NK-92 treated with Interleukin-12 subunit alpha and Interleukin-12 subunit beta, amount 100 ng/mL, for 24 hours (cell line): ENCODE results near the gene WNT7B.

ENCODE experiments used
- DNase-seq: peaks from one replicate; lab custom pipeline; 2025; lab: John Stamatoyannopoulos, UW

WNT7B gene

GRCh38 chr22:45906946-45907345 is 70.0 kb downstream of the WNT7B start:
- no peak for DNase-seq

DNA sequence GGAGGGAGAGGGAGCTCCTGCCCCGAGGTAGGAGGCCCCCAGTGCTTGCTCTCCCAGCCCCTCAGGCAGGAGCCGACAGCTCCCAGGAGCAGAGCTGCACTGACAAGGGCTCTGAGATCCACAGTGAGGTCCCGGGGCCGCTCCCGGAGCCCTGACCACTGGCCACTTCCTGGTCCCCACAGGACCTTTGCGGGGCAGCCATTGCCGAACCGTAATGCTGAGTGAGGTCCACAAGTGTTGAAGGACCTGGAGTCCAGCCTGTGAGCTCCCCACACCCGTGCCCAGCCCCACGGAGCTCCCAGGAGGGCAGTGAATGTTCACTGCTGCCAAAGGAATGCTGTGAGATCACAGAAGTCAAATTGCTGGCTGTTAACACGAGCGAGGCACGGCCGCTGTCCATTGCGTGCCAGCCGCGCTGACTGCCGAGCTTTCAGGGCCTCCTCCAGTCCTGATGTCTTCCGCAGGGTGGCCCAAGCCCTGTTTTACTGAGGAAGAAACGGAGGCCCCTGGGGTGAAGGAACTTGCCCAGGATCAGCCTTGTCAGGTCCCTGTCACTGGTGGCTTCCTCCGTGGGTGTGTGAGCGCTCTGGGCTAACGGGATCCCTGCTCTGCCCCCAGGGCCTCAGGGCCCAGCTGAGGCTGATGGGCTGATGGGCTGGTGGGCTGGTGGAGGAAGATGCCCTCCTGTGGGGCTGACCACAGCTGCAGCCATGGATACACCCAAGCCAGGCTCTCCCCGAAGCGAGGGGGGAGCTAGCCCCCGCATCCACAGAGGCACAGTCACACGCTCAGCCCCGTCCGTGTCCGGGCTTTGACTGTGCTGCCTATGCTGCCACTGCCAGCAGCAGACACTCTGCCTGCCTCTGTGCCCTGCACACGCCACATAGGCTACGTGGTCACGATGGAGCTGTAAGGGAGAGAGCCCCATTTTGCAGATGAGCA is 70.8 kb downstream of the WNT7B start:
- no peak for DNase-seq

DNA sequence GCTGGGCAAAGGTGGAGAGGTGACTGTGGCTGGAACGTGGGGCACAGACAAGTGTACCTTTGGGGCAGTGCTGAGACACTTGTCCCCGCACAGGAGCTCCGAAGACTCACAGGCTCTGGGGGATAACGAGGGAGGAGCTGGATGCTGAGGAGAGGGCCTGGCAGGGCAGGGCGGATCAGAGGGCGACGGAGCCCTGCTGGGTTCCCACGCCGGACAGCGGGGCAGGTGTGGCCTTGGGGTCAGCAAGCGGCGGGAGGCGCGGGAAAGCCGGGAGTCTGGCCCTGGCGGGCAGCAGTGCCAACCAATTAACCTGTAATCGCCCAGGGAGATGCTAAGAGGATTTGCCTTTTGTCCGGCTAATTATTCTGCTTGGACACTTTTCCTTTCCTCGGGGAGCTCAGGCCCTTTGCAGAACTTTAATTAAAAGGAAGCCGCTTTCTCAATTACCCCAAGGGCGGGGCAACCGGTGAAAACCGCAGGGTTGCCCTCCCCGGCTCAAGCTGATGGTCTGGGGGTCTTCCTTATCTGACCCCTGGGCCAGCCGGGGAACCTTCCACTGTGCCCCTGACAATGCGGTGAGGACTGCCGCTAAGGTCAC is 71.5 kb downstream of the WNT7B start:
- no peak for DNase-seq

GRCh38 chr22:45904236-45904635 is 72.7 kb downstream of the WNT7B start:
- DNase-seq, result no peak

DNA sequence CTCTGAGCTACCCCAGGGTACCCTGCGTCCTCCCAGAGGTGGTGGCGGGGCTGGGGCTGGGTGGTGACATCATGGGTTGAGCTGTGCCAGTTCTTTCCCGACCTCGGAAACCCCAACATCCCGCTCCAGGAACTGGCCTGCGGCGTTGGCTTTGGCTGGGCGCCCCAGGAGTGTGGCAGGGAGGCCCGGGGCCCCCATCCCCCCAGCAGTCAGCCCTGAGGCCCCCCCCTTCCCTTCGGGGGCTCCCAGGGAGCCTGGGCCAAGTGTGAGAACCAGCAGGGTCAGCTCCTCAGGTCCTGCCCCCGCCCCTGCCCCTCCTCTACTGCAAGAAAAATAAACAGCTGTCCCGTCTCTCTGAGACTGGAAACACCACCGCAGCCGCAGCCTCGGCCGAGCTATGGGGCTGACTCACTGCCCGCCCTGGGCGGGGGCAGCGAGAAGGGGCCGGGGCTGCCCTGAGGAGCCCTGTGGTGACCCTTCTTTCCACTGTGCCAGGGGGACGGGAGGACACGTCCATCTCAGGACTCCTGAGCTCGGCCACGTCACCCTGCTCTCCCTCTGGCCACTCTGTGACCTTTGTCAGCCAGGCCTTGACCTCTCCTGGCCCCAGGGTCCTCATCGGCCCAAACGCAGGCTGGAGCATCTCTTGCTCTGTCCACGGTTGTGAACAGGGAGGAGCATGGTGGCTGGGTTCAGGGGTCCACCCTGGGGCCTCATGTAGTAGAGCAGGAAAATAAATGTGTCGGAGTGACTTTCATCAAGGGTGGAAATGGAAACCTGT is 73.4 kb downstream of the WNT7B start:
- DNase-seq, result no peak

DNA sequence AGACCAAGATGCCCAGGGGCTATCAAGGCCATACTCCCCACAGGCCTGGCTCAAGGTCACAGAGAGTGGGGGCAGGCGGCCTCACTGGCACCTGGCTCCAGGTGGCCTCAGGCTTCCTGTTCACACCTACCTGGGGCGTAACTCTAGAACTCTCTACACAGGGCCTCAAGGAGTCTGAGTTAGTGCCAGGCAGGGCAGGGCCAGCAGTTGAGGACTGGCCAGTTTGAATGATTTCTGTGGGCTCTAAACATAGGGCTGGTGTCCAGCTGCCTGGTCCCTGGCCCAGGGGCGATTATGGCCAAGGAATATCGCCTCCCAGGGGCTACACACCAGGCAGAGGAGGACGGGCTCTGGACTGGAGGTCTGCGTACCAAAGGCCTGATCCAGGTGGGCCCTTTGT is 79.2 kb downstream of the WNT7B start:
- DNase-seq, result no peak

DNA sequence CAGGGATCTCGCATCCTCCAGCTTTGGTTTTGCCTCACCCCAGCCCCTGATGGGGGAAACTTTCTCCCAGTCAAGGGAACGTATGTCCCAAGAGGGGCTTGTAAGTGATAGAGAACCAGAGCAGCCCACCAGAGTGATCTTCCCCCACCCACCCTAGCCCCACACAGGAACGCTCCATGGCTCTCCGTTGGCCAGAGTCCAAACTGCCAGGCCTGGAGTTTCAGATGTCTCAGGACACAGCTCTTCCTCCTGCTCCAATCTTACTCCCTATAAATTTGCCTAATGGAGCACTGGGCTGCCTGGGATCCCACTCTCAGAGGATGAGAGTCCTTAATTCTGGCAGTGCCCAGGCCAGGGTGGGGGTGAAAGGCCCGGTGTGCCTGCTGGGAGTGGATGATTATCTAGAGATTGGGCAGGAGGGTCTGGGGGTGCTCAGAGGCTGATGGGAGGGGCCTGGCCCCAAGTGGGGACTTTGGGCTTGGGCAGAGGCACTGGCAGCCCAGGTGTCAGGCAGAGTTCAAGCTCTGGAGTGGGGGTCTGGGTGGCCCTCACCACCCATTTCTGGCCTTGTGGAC is 79.9 kb downstream of the WNT7B start:
- DNase-seq, result no peak

GRCh38 chr22:45896153-45896951 is 80.6 kb downstream of the WNT7B start:
- DNase-seq, result no peak

DNA sequence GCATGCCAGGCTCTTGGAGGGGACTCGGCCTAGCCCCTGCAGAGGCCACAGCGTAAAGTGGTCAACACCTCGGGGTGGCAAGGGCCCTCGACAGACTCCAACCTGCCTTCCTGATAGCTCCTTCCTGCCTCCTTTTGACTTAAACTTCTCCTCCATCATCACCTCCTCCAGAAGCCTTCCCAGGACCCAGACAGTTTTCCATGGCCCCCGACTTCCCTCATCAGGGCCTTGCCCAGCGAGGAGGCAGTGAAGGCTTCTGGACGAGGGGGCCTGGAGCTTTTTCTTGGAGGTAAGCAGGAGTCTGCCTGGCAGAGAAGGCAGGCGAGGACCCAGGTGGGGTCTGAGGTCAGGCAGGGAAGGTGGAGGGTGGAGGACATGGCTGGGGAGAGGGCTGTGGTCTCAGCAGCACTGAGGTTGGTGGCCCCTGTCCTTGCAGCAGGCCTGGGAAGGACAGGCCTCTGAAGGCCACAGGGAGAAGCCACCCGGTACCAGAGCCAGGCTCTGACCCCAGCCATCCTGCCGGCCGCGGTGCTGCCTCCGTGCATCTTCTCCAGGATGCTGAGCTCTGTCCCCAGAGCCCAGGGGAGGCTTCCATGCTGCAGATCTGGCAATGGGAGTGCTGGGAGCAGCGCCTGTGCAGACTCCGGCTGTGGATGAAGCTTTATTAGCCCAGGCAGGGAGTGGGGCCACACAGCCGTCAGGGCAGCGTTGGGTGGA is 81.4 kb downstream of the WNT7B start:
- DNase-seq, result no peak

- no peak for DNase-seq
These were observed 83.4 kb downstream of the WNT7B start for GRCh38 chr22:45893516-45893915.

DNA sequence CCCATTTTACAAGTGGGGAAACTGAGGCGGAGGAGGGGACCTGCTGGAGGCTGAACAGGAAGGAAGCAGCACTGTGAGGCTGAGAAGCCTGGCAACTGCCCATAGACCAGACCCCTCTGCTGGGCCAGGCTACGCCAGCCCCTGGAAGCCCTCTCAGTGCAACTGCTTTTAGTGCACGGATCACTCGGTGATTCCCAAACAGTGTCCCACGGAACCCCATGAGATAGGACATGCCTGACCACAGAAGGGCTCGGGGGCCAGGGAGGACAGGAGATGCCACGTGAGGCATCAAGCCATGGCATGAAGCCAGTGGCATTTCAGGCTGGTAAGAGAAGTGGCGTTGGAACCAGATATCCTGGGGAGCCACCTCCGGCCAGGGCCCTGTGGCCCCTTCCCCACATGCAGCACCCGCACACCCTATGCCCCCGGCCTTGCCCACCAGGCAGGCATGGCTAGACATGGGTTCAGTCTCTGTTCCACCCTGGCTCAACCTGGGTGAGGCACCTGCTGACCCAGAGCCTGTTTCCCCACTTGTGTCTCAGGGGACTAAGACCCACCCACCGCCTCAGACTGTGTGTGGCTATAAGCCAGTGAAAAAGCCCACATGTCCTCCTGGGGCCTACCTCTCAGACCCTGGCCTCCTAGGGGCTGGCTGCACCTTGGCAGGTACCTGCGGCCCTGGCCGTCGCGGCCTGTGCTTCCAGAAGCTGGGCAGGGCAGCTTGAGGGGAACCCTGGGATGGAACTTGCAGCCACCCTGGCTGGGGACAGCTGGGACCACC is 84.1 kb downstream of the WNT7B start:
- DNase-seq, result no peak

DNA sequence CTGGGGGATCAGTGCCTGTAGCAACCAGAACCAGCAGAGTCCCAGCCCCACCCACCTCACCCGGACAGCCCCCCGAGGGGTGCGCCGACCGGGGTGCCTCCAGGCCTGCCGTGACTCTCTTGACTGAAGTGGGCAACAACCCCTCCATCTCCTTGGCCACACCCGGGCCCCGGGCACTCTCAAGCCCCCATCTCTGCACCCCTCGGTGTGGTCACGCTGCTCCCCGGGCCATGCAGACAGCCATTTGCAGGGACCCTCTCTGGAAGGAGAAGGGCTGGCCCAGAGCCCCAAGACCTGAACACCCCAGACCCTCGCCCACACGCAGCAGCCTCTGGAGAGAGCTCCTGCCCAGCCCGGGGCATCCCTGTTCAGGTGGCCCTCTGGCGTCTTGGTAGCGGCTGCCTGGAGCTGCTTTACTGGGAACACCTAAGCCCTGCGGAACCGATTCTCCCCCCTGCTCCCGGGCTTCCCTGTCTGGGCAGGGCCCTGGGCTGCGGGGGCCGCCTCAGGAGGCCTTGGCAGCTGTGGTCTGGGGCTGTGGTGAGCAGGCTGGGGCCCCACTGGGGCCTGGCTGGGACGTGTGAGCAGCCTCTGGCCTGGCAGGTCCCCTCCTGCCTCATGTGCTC is 84.9 kb downstream of the WNT7B start:
- no peak for DNase-seq

DNA sequence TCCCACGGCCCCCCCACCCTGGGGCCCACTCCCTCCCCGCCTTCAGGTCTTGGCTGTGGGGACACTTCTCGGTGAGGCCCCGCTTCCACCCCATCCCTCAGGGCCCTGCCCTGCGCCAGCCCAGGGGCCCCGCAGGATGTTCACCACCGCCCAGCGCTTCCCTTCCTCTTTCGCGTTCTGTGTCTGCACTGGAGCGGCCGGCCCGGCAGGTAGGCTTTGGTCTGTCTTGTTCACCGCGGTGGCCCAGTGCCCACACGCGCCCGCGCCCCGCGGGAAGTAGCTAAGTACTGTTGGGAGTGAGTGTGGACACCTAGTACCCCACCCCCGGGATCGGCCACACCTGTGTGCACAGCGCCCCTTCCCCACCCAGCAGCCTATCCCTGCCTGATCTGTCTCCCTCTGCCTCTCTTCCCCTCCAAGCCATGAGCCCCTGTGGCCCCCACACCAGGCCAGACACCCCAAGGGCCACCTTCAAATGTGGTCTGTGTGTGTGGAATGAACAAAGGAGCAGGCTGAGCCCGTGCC is 85.4 kb downstream of the WNT7B start:
- no peak for DNase-seq

- no peak for DNase-seq
These were observed 85.9 kb downstream of the WNT7B start for GRCh38 chr22:45891021-45891421.

DNA sequence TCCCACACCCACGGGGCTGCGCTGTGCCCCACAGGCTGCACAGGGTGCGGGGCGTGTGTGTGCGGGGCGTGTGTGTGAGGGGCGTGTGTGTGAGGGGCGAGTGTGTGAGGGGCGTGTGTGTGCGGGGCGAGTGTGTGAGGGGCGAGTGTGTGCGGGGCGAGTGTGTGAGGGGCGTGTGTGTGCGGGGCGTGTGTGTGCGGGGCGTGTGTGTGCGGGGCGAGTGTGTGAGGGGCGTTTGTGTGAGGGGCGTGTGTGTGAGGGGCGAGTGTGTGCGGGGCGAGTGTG is 86.7 kb downstream of the WNT7B start:
- DNase-seq, result no peak

- no peak for DNase-seq
These were observed 87.2 kb downstream of the WNT7B start for GRCh38 chr22:45889539-45890350.

DNA sequence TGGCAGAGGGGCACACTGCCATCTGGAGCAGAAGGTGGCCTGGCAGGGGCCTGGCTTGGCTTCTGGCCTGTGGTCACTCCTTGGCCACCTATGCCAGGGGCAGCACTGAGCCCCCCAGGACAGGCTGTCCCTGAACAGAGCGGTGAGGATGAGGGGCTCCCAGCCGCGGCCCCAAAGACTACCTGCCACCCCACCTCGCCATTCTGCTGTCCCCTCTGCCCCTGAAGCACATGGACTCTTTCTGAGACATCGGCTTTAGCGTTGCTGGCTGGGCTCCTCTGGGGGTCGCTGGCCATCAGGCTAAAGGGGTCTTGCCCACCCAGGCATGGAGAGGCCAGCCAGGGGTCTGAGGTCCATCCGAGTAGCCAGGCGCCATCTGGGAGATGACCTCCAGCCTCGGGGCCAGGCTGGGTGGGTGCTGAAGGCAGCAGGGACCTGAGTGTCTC is 87.8 kb downstream of the WNT7B start:
- no peak for DNase-seq

- no peak for DNase-seq
These were observed 88.5 kb downstream of the WNT7B start for GRCh38 chr22:45888221-45889092.
